Activated T-cell treated with anti-CD3 and anti-CD28 coated beads for 24 hours (primary cell): ENCODE results near the gene F12.
A peak's percentile ranks its signal among the peaks of the same experiment; 100 is the strongest.

Experiments
- DNase-seq: peaks from one replicate; pipeline ENCODE4 v3.0.0-alpha.2; 2020; ENCODE audit warnings: low read depth

The F12 gene

DNA sequence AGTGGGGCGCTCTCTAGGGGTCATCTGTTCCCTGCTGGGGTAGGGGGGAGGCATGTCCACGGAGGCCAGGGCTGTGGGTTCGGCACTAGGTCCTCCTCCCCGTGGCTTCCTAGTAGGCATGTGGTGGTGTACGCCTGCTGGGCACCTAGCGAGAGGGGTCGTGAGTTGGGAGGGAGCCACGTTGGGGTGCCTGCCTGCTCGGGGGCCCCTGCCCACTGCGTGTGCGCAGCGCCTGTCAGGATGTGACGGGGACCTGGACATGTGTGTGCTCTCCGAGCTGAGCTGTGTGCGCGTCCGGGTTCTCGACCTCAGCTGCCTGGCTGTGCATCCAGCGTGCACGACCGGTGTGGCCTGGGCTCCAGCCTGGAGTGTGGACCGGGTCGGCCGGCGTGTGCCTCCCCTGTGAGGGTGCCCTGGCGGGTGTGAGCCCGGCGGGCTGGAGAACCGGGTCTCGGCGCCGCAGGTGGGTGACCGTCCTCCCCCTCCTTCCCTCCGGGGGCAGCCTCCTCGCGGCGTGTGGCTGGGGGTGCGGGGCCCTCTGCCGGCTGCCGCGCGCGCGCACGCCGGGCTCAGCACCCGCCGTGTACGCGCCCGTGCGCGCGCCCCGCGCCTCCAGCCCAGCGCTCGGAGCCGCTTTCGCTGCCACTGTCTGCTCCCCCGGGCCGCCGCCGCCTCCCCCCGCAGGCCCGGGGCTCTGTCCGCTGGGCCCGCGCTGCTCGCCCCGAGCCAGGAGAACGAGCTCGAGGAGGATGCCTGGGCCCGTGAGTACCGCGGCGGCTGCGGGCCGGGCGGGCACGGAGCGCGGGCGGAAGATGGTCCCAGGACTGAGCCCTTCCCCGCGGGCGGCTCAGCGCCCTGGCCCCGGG, 37.1 kb upstream of the F12 start, which contains the start of gene PRR7:
PRR7 (plus strand) TSS at position 615 of the 866 bp plus-strand sequence. CDS start 8,254 bp downstream, outside the sequence.
- peak; percentile 62 for DNase-seq

DNA sequence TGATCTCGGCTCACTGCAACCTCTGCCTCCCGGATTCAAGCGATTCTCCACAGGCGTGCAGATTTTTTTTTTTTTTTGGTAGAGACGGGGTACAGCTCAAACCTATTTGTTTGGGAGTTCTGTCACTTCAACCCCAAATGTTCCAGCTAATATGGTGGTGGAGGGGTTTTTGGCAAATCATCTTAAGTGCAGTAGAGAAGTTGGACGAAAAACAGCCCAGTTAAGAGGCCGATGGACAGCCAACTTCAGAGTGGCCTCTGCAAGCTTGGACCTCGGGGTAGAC, 36.5 kb upstream of the F12 start:
- DNase-seq, result no peak

DNA sequence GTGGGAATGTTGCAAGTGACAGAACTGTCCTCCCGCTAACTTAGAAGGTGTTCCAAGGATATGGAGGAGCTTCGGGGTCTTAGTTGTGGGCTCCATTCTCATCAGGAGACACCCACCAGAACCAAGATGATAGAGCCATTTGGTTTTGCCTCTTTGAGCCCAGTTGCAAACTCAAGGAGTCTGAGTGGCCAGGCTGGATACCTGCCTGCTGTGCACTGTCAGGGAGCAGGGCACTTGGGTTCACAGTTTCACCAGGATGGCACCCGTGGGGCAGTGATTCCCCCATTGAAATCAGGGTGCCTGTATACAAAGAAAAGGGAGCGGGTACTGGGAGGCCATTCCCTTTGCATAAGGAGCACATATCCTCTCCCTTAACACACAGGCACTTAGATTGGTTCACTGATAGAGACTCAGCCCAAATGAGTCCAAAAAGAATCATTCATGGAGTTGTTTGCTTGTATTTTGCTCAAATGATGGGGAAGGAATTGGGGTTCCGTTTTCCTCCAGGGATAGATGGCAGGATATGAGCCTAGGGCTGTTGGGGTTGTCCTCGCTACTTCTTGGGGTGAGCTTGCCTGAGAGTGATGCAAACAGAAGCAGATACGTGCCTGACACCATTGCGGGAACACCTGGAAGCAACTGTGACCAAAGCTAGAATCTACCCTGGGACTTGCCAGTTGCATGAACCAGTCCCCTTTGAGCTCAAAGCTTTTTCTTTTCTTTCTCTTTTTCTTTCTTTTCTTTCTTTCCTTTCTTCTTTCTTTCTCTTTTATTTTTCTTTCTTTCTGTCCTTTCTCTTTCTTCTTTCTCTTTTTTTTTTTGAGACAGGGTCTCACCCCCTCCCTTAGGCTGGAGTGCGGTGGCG, 35.9 kb upstream of the F12 start:
- peak; percentile 20 for DNase-seq

DNA sequence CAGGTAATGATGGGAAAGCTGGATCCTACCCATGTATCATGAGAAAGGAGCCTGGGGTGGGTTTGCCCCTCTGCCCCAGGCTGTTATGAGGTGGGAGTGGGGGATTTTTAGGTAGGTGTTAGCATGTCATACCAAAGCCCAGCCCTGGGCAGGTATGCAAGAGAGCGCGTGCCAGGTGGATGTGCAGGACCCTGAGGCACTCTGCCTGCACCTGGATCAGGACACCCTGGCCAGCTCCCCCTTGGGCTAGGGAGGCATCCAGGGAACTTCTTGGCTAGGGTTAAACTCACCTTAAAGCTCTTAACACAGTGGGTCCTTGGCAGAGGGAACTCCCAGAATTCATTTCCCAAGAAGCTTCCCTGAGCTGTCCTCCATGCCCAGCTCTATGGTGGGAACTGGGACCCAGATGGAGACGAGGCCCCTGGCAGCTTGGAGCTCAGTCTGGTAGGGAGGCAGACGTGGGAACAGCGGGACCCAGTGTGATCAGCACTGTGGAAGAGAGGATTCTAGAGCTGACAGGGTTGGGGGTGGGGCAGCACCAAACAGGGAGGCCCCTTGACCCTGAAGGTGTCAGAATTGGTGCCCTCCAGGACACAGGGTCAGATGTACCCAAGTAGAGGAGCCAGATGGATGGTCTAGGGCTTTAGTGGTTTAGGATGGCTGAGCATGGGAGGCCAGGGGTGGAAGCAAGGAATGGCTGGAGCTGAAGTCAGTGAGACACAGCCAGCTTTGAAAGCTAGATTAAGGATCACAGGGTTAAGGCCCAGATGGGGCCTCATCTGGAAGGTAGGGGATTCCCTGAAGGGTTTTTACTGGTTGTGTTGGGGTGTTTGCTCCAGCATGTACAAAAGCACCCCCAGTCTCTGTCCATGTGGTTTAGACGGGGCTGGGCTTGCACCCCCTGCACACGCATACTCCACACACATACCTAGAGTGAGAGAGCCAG, 35.0 kb upstream of the F12 start:
- DNase-seq, result no peak

DNA sequence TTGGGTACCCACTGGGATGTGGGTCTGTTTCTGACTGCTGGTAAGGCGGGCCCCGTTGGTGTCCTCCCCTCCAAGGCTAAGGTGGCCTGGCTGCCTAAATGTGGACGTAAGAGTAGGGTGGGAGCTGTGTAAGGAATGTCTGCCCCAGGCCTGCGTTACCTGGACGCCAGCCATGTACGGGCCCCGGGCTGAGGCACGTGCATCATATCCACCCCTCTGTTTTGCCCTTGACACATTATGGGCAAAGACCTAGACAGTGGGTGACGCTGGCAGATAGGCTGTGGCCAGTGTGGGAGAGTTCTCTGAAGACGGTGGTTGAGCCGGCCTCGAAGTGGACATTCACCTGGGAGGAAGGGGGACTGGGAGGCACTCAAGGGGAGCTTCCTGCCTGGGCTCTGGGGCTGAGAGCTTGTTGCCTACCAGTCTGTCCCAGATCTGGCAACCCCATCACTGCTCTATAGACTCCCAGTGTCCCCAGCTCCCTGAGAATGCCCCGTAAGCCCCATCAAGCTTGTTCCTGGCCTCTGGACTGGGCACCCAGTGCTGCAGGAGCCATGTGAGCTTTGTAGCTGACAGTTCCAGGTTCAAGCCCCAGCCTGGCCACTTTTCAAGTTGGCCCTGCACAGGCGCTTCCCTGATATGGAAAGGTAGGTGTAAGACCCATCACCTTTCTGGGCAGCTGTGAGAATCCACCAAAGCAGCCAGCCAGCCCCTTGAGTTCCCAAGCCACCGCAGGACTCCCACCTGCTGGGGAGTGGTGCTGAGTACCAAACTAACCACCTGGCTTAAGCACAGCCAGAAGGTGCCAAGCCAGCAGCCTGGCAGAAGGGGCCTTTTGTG, 34.0 kb upstream of the F12 start:
- no peak for DNase-seq

DNA sequence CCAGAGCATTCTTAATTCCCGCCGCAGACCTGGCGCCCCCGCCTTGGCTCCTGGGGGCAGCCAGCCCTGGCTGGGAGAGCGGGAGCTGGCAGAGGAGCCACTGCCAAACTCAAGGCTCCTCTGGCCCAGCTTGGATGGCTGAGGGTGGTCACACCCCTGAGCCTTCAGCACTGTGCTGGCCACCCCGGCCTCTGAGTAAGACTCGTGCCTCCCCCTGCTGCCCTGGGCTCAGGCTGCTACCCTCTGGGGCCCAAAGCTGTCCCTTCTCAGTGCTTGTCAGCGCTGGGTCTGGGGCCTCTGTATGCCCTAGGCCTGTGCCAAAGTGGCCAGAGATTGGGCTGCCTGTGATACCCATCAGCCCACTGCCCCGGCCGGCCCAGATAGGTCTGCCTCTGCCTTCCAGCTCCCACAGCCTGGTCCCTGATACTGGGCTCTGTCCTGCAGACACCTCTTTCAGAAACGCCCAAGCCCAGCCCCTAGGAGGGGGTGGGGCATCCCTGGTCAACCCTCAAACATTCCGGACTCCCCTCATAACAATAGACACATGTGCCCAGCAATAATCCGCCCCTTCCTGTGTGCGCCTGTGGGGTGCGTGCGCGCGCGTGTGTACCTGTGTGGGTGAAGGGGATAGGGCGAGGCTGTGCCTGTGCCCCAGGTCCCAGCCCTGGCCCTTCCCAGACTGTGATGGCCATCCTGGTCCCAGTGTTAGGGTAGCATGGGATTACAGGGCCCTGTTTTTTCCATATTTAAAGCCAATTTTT, 32.9 kb upstream of the F12 start:
- no peak for DNase-seq

DNA sequence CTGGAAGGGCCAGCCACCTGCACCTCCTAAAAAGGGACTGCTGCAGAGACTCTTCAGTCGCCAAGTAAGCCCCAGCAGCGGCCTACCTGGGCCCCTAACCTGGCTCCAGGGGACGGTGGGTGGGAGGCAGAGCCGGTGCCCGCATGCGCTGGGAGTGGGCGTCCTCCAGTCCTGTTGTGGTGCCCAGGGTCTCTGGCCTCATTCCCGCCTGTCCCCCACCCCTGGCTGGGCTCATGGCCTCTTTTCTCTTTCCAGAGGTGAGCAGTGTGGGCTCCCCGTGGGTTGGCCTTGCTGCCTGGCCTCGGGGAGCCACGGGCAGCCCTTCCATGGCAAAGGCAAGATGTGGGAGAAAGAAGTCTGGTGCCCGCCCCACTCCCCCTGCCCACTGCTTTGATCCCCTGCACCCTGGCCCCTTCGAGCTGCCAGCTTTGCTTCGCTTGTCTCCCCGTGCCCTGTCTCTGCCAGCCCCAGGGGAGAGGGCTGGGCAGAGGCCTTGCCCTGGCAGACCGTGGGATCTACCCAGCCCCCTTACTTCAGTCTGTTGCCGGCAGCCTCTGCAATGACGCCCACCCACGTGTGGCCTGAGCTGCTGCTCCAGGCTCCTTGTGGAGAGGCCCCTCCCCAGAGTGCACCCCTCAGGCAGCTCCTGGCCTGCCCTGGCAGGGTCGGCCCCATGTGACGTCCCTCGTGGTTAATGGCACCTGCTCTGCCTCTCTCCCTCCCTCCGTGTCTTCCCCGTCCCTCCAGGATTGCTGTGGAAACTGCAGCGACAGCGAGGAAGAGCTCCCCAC, 31.8 kb upstream of the F12 start:
- DNase-seq, result no peak

DNA sequence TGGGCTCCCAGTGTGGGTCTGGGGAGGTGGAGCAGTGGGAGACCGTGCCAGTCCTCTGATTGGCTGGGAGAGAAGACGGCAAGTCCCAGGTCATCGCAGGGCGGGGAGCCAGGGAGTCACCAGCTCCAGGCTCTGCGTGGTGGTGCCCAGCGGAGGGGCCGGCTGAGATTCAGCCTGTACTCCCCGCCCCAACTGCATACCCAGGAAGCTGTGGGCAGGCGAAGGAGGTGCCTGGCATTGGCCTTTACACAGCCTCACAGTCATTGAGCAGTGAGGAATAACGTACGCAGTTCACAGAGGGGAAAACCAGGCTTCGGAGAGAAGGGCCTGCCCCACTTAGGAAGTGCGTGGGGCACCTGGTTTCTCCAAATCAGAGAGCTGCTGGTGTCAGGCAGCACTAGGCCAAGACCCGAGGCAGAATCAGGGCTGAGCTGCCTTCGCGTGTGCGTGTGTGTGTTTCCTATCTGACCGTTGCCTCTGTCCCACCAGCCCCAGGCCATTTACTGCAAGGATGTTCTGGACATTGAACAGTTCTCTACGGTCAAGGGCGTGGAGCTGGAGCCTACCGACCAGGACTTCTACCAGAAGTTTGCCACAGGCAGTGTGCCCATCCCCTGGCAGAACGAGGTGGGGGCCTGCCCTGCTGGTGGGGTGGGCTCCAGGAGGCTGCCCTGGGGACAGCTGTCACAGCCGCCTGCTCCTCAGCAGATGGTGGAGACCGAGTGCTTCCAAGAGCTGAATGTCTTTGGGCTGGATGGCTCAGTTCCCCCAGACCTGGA, 31.0 kb upstream of the F12 start:
- peak; percentile 39 for DNase-seq

DNA sequence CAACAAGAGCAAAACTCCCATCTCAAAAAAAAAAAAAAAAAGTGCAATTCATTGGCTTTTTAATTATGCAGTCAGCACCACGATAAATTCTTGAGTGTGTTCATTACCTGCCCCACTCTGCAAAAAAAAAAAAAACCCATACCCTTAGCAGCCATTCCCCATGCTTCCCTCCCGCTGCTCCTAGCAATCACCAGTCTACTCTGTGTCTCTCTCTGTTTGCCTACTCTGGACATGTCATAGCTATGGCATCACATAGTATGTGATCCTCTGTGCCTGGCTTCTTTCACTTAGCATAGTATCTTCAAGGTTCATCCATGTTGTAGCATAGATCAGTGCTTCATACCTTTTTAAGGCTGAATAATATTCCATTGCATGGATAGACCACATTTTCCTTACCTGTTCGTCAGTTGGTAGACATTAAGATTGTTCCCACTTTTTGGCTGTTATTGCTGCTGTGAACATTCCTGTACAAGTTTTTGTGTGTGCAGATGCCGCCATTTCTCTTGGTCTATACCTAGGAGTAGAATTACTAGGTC, 30.2 kb upstream of the F12 start:
- DNase-seq, result no peak

DNA sequence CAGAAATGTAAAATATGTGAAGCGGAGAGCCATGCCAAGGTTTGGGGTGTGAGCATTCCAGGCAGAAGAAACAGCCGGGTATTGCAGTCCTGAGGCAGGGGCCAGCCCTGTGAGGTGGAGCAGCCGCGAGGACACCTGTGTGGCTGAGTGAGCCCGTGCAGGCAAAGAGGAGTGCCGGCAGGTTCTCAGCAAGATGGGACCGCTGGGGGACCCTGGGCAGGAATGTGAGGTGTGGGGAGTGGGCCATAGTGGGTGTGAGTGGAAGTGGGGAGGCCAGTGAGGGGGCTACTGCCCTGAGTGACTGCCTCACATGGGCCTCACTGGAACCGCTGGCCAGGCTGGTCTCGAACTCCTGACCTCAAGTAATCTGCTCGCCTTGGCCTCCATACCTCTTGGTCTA, 29.1 kb upstream of the F12 start:
- DNase-seq, result no peak

DNA sequence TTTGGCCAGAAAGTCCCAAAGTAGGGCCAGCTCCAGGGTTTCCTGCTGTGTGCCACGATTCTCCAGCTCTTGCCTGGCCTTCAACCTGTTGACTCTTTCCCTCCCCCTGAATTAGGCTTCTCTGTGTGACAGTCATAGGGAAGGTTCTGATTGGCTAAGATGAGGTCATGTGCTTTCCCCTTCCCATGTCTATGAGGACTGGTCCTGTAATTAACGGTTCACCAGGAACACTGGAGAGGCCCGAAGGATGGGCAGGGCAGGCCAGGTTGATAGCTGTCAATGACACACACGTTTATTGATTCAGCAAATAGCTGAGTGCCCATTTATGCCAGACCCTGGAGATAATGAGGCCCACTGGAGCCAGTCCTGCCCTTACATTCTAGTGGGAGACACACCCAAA, 28.3 kb upstream of the F12 start:
- no peak for DNase-seq

DNA sequence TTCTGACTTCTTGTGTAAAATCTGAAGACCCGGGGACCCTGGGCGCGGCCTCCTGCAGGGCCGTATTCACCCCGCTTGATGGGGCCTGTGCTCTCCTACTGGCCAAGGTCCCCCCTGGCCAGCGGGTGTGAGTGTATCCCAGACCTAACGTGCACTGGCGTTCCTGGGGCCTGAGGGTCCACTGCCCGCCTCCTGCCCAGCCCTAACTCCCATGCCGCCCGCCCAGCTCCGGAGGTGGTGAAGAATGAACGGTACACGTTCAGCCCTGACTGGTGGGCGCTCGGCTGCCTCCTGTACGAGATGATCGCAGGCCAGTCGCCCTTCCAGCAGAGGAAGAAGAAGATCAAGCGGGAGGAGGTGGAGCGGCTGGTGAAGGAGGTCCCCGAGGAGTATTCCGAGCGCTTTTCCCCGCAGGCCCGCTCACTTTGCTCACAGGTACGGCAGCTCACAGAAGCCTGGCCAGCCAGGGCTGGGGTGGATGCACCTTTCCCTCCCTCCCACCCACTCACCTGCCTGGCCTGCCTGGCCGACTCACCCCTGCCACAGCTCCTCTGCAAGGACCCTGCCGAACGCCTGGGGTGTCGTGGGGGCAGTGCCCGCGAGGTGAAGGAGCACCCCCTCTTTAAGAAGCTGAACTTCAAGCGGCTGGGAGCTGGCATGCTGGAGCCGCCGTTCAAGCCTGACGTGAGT, 26.6 kb upstream of the F12 start:
- DNase-seq, result no peak

DNA sequence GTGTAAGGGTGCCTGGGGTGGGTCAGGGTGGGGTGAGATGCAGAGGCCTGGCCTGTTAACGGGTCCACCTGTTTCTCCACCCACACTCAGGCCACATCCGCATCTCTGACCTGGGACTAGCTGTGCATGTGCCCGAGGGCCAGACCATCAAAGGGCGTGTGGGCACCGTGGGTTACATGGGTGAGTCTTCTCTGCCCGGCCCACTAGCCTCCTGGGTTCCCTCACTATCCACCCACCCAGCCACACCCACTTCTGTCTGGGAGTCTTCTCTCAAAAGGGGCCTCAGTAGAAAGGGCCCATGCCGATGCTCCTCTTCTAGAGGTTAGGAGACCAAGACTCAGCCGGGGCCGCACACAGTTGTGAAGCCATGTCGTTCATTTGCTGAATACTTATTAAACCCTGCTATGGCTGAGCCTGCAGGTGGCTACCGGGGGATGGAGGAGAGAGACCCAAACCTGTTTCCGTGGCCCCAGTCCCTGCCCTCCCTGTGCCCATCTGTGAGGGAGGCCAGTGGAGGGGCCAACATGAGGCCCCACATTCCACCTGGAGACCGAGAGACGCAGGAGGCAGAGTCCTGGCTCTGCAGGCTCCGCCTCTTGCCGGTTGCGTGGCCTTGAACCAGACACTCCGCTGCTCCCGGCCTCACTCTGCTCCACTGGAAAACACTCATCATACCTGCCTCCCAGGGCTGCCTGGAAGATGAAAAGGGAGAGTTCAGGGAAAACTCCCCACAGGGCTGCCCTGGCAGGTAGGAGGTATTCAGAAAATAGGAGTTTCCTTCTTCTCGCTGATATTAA, 25.8 kb upstream of the F12 start:
- no peak for DNase-seq

DNA sequence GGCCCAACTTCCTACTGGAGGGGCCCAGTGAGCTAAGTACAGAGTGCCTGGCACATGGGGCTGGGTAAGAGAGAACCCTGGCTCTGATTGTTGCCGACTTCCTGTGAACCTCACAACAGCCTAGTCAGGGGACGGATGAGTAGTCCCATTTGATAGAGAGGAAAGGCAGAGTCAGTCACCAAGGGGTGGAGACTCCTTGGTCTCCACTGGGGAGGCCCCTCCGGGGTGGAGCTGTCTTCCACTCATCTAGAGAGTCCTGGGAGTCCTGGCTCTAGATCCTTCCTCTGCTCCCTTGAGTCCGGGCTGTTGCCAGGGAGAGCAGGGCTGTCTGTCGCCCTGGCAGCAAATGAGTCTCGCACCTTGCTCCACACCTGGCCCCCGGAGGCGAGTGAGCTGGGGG, 25.1 kb upstream of the F12 start:
- peak; percentile 56 for DNase-seq

DNA sequence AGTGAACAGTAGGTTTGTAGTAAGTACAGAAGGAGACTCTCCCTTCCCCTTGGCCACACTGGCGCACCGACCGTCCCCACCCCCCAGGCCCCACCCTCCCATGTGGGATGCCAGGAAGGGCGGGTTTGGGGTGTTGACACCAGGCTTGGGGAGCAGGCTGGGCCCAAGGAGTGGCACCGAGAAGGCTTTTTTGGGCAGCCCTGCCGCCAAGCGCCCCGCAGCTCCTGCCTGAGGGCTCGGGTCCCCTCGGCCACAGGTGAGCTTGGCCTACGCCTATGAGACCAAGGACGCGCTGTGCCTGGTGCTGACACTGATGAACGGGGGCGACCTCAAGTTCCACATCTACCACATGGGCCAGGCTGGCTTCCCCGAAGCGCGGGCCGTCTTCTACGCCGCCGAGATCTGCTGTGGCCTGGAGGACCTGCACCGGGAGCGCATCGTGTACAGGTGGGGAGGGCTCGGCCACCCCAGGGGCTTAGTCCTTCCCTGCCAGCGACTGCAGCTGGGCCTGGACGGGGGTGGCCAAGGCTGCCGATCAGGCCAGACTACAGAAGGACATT, 24.4 kb upstream of the F12 start:
- no peak for DNase-seq

DNA sequence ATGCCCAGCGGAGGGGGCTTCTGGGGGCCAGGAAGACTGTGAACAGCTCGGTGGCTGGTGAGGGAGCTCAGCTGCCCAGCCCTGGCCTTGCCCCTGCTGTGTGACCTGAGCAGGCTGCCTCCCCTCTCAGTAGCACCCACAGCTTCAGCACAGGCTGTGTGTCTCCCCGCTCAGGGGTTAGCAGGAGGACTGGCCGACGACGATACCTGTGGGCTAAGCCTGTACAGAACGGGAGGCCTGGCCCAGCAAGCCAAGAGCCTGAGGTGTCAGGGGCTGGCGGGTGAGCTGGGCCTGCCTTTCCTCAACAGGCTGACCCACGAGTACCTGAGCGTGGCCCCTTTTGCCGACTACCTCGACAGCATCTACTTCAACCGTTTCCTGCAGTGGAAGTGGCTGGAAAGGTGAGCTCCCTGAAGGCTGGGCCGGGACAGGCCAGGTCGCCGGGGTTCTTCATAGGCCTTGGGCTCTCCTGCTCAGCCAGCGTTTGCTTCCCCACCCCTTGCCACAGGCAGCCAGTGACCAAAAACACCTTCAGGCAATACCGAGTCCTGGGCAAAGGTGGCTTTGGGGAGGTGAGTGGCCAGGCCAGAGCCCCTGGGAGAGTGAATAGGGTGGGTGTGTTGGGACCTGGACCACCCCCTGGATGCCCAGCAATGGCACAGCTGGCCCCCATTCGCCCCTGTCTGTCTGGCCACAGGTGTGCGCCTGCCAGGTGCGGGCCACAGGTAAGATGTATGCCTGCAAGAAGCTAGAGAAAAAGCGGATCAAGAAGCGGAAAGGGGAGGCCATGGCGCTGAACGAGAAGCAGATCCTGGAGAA, 23.7 kb upstream of the F12 start:
- DNase-seq, result no peak
